Breast epithelium (tissue), 4 donors: ENCODE results near the gene FKBP1B. TPM values are rescaled to one million over a fixed set of nuclear protein-coding genes. Genes with fewer than 3 reads are reported as not detected.
"Not testable (repeated sequence)": the region's sequence is repeated elsewhere in the genome, so short reads cannot be mapped to it uniquely, and the experiment has no call there.

Source experiments
- DNase-seq, 2 donors: peaks; one replicate each; pipeline ENCODE4 v3.0.0-alpha.2; 2019; ENCODE audit warnings: low spot score in 2 of 2
- H3K27ac ChIP-seq, 2 donors: fragments of 200-600 bp; sonication (generic) in 1 of 2; one replicate each; pipeline ENCODE4 v1.5.1; 2016 to 2019; ENCODE audit warnings: mild to moderate bottlenecking in 1 of 2
- H3K27me3 ChIP-seq, 2 donors: fragments of 200-600 bp; sonication (generic) in 1 of 2; one replicate each; pipeline versions ENCODE4 v1.5.1 to v1.6.0; 2017 to 2019; ENCODE audit warnings: control low read depth in 1 of 2, mild to moderate bottlenecking in 1 of 2
- H3K36me3 ChIP-seq: fragments of 200-600 bp; one replicate; pipeline ENCODE4 v1.5.1; 2019
- H3K4me1 ChIP-seq, 2 donors: fragments of 200-600 bp; sonication (generic); one replicate each; pipeline ENCODE4 v1.5.1; 2016 to 2019; ENCODE audit warnings: control low read depth in 1 of 2
- H3K4me3 ChIP-seq, 3 donors: fragments of 200-600 bp; sonication (generic); 1 replicate in 2 of 3; 2 replicates in 1 of 3; pipeline ENCODE4 v1.5.1; 2016 to 2019; ENCODE audit warnings: mild to moderate bottlenecking in 3 of 3, moderate library complexity in 2 of 3
- H3K9me3 ChIP-seq, 2 donors: fragments of 200-600 bp; sonication (generic) in 1 of 2; one replicate each; pipeline ENCODE4 v1.5.1; 2016 to 2019; ENCODE audit warnings: control low read depth in 1 of 2
- CTCF ChIP-seq, 3 donors: fragments of 450-650 bp; IDR thresholded peaks; one replicate each; pipeline ENCODE4 v1.5.1; 2016 to 2017; ENCODE audit warnings: antibody characterized with exemption in 3 of 3, mild to moderate bottlenecking in 3 of 3, moderate library complexity in 3 of 3
- POLR2A ChIP-seq: fragments of 450-650 bp; IDR thresholded peaks from one replicate; pipeline ENCODE4 v1.6.1; 2016; ENCODE audit warnings: antibody characterized with exemption, mild to moderate bottlenecking, moderate library complexity
- POLR2AphosphoS5 ChIP-seq, 3 donors: sonication (generic); formaldehyde crosslinking; IDR thresholded peaks; one replicate each; pipeline ENCODE4 v1.6.1; 2017; ENCODE audit warnings: antibody characterized with exemption in 3 of 3
- intact Hi-C: fragments of 100-400 bp; cut with DNase I; formaldehyde crosslinking; loops from one replicate; pipeline ENCODE4 v1.15.1; 2023; ENCODE audit warnings: low total_unique reads
- total RNA-seq, 3 donors: library from RNA; depleted of rRNA; stranded (reverse); fragments of >200 nt; gene quantifications; one replicate each; pipeline ENCODE4 v1.1.0, GENCODE V29; 2016

The FKBP1B gene
- total RNA-seq, 3 donors from 2014 or later: 3.2 to 11.0 (median 7.2) TPM

DNA sequence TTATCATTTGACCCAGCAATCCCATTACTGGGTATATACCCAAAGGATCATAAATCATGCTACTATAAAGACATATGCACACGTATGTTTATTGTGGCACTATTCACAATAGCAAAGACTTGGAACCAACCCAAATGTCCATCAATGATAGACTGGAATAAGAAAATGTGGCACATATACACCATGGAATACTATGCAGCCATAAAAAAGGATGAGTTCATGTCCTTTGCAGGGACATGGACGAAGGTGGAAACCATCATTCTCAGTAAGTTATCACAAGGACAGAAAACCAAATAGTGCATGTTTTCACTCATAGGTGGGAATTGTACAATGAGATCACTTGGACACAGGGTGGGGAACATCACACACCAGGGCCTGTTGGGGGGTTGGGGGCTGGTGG lies 51.2 kb downstream of the FKBP1B start:
- H3K27ac ChIP-seq, H3K4me3 ChIP-seq, H3K9me3 ChIP-seq, H3K4me1 ChIP-seq, DNase-seq, H3K36me3 ChIP-seq, intact Hi-C loops, H3K27me3 ChIP-seq: not testable (repeated sequence)

DNA sequence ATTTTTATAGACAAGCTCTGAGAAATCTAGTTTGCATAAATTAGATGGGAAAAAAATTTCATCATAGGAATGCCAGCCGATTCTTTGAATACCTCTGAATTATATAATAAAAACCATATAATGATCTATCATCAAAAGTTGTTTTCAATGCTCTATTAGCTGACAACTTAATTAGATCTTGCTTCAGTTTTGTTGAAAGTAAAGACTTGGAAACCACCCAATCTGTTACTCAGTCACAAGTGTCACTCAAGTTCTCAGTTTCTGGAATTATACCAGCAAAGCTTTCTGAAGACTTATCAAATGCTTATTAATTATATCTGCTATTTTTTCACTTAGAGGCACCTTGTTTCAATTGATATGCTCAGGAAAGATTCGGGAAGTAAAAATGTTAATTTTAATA lies 52.5 kb downstream of the FKBP1B start:
- Histone ChIP-seq H3K27me3 (no peaks in the 10 kb centered on the region), H3K9me3 (no peaks in the 10 kb centered on the region), H3K4me1 (no peaks in the 10 kb centered on the region), H3K36me3 (no peaks in the 10 kb centered on the region), H3K4me3 (no peak overlapping the region), H3K27ac (no peak overlapping the region)
- intact Hi-C loops: no loop called here
- TF ChIP-seq CTCF (IDR thresholded peaks at IDR 0.05) (no peak), POLR2A (no peak), POLR2AphosphoS5 (IDR thresholded peaks at IDR 0.05) (no peak)
- no peak for DNase-seq

GRCh38 chr2:24102677-24103076 lies 53.1 kb downstream of the FKBP1B start:
- H3K27ac ChIP-seq: no peak overlapping the region
- no peaks in the 10 kb centered on the region for H3K4me1 ChIP-seq
- DNase-seq: no peak
- TF ChIP-seq POLR2AphosphoS5 (IDR thresholded peaks at IDR 0.05): no peak
- no peak for TF ChIP-seq CTCF (IDR thresholded peaks at IDR 0.05)
- no peak for TF ChIP-seq POLR2A
- intact Hi-C loops: no loop called here
- H3K36me3 ChIP-seq: no peaks in the 10 kb centered on the region
- H3K9me3 ChIP-seq: no peaks in the 10 kb centered on the region
- no peak overlapping the region for H3K4me3 ChIP-seq
- no peaks in the 10 kb centered on the region for H3K27me3 ChIP-seq

GRCh38 chr2:24104110-24104650 lies 54.6 kb downstream of the FKBP1B start:
- TF ChIP-seq POLR2AphosphoS5 (IDR thresholded peaks at IDR 0.05) (no peak), POLR2A (no peak), CTCF (IDR thresholded peaks at IDR 0.05) (no peak)

GRCh38 chr2:24104906-24105305 lies 55.4 kb downstream of the FKBP1B start:
- intact Hi-C loops: no loop called here
- Histone ChIP-seq H3K27ac (no peak overlapping the region), H3K36me3 (no peaks in the 10 kb centered on the region), H3K4me1 (no peaks in the 10 kb centered on the region), H3K4me3 (no peak overlapping the region), H3K9me3 (no peaks in the 10 kb centered on the region), H3K27me3 (no peaks in the 10 kb centered on the region)
- TF ChIP-seq CTCF (IDR thresholded peaks at IDR 0.05) (no peak), POLR2A (no peak), POLR2AphosphoS5 (IDR thresholded peaks at IDR 0.05) (no peak)
- DNase-seq: no peak

More at GRCh38 chr2:24104110-24104650, 54.6 kb downstream of the FKBP1B start:
- Histone ChIP-seq H3K27ac (no peak overlapping the region), H3K4me1 (no peaks in the 10 kb centered on the region), H3K4me3 (no peak overlapping the region), H3K27me3 (no peaks in the 10 kb centered on the region), H3K36me3 (no peaks in the 10 kb centered on the region), H3K9me3 (no peaks in the 10 kb centered on the region)
- intact Hi-C loops: no loop called here
- DNase-seq: no peak

- TF ChIP-seq POLR2AphosphoS5 (IDR thresholded peaks at IDR 0.05): no peak
- TF ChIP-seq POLR2A: no peak
- no peak for TF ChIP-seq CTCF (IDR thresholded peaks at IDR 0.05)
- intact Hi-C loops: no loop called here
Observed at GRCh38 chr2:24105816-24106215, 56.3 kb downstream of the FKBP1B start.

More at GRCh38 chr2:24105816-24106215, 56.3 kb downstream of the FKBP1B start:
- H3K4me1 ChIP-seq: no peaks in the 10 kb centered on the region
- no peak overlapping the region for H3K27ac ChIP-seq
- no peaks in the 10 kb centered on the region for H3K27me3 ChIP-seq
- H3K9me3 ChIP-seq: no peaks in the 10 kb centered on the region
- DNase-seq: no peak
- no peak overlapping the region for H3K4me3 ChIP-seq
- H3K36me3 ChIP-seq: no peaks in the 10 kb centered on the region
